GM21367 (cell line): ENCODE data around the gene SLC39A6.
A peak's percentile ranks its signal among the peaks of the same experiment; 100 is the strongest.
"Not testable (repeated sequence)": the region's sequence is repeated elsewhere in the genome, so short reads cannot be mapped to it uniquely, and the experiment has no call there.

Experiments used
- ATAC-seq: cut with Tn5 transposase; IDR thresholded peaks from one replicate; pipeline ENCODE4 v1.9.1; 2021; ENCODE audit not compliant: unreplicated experiment

Gene SLC39A6

GRCh38 chr18:36141576-36141975, 12.4 kb upstream of the SLC39A6 start:
- ATAC-seq = no peak

GRCh38 chr18:36139245-36139644, 10.1 kb upstream of the SLC39A6 start:
- ATAC-seq = no peak

GRCh38 chr18:36135264-36135663, 6.1 kb upstream of the SLC39A6 start:
- no peak for ATAC-seq

- ATAC-seq = no peak
These were observed 3.6 kb upstream of the SLC39A6 start for GRCh38 chr18:36132756-36133155.

GRCh38 chr18:36131692-36132483, 2.7 kb upstream of the SLC39A6 start:
- no peak for ATAC-seq

- ATAC-seq = no peak
These were observed 1.9 kb upstream of the SLC39A6 start for GRCh38 chr18:36130883-36131653.

GRCh38 chr18:36130039-36130831, 1.1 kb upstream of the SLC39A6 start:
- peak; percentile 24 for ATAC-seq

GRCh38 chr18:36128907-36129299, 237 bp downstream of the SLC39A6 start:
- peak; percentile 16 for ATAC-seq

- no peak for ATAC-seq
These were observed 640 bp downstream of the SLC39A6 start for GRCh38 chr18:36128530-36128870.

GRCh38 chr18:36127836-36128529, 1.2 kb downstream of the SLC39A6 start:
- ATAC-seq = no peak

- ATAC-seq = no peak
These were observed 2.5 kb downstream of the SLC39A6 start for GRCh38 chr18:36126668-36127067.

GRCh38 chr18:36124841-36125240, 4.3 kb downstream of the SLC39A6 start:
- ATAC-seq = no peak

- ATAC-seq = no peak
These were observed 8.8 kb downstream of the SLC39A6 start for GRCh38 chr18:36120297-36120696.

- not testable (repeated sequence) for ATAC-seq
These were observed 12.4 kb downstream of the SLC39A6 start for GRCh38 chr18:36116771-36117170.

- ATAC-seq = no peak
These were observed 14.4 kb downstream of the SLC39A6 start for GRCh38 chr18:36114738-36115137.

GRCh38 chr18:36114251-36114650, 14.9 kb downstream of the SLC39A6 start:
- no peak for ATAC-seq

GRCh38 chr18:36112302-36112701, 16.8 kb downstream of the SLC39A6 start:
- ATAC-seq = no peak

GRCh38 chr18:36109737-36110136, 19.4 kb downstream of the SLC39A6 start:
- ATAC-seq = no peak

- ATAC-seq = no peak
These were observed 20.5 kb downstream of the SLC39A6 start for GRCh38 chr18:36108601-36109000.

- no peak for ATAC-seq
These were observed 20.9 kb downstream of the SLC39A6 start for GRCh38 chr18:36108196-36108595.

- no peak for ATAC-seq
These were observed 21.7 kb downstream of the SLC39A6 start for GRCh38 chr18:36107477-36107876.
